Keratinocyte (primary cell): ENCODE data around the gene WDR41. TPM values are rescaled to one million over a fixed set of nuclear protein-coding genes. Genes with fewer than 3 reads are reported as not detected.

Experiments
- DNase-seq: peaks from one replicate; pipeline ENCODE4 v3.0.0-alpha.2; 2011; ENCODE audit warnings: low read depth, missing footprints, low spot score
- FAIRE-seq: peaks from 2 replicates; lab custom pipeline; 2011; peaks lifted over from hg19 to GRCh38; lab: Jason Lieb, UNC
- H2AFZ ChIP-seq: 2 replicates; pipeline ENCODE4 v1.6.0; 2012; ENCODE audit warnings: low read length, control low read depth, inconsistent platforms; ENCODE audit not compliant: control insufficient read depth
- H3K27ac ChIP-seq: 2 replicates; pipeline ENCODE4 v1.5.1; 2011; ENCODE audit warnings: low read length; ENCODE audit not compliant: control insufficient read depth, insufficient read depth
- H3K27me3 ChIP-seq: 3 replicates; pipeline ENCODE4 v1.6.0; 2011; ENCODE audit warnings: low read length; ENCODE audit not compliant: control insufficient read depth, insufficient read depth; ENCODE audit errors: extremely low read depth
- H3K36me3 ChIP-seq, 2 experiments: 2 replicates in 1 of 2; 3 replicates in 1 of 2; pipeline ENCODE4 v1.5.1; 2011; ENCODE audit warnings: low read length in 2 of 2, mild to moderate bottlenecking in 1 of 2; ENCODE audit not compliant: control insufficient read depth in 2 of 2, insufficient read depth in 2 of 2; ENCODE audit errors: extremely low read depth in 1 of 2
- H3K4me1 ChIP-seq: 3 replicates; pipeline ENCODE4 v1.5.1; 2011; ENCODE audit warnings: low read length; ENCODE audit not compliant: control insufficient read depth, insufficient read depth; ENCODE audit errors: extremely low read depth
- H3K4me2 ChIP-seq: 3 replicates; pipeline ENCODE4 v1.6.0; 2011; ENCODE audit warnings: low read depth, low read length; ENCODE audit not compliant: control insufficient read depth, insufficient read depth; ENCODE audit errors: extremely low read depth
- H3K4me3 ChIP-seq, 3 experiments: fragments of 200-600 bp in 1 of 3; sonication (generic) in 1 of 3; 2 replicates in 2 of 3; 3 replicates in 1 of 3; pipeline ENCODE4 v1.5.1; 2011 to 2016; ENCODE audit warnings: low read length in 3 of 3, mild to moderate bottlenecking in 3 of 3, control low read depth in 2 of 3, inconsistent platforms in 1 of 3, low read depth in 1 of 3, mixed read lengths in 1 of 3, mixed run types in 1 of 3, moderate library complexity in 1 of 3; ENCODE audit not compliant: control insufficient read depth in 2 of 3, insufficient read depth in 2 of 3; ENCODE audit errors: extremely low read depth in 1 of 3
- H3K79me2 ChIP-seq: 2 replicates; pipeline ENCODE4 v1.6.0; 2012; ENCODE audit warnings: low read length; ENCODE audit not compliant: control insufficient read depth, insufficient read depth
- H3K9ac ChIP-seq: 3 replicates; pipeline ENCODE4 v1.6.0; 2011; ENCODE audit warnings: low read length; ENCODE audit not compliant: control insufficient read depth, insufficient read depth; ENCODE audit errors: extremely low read depth
- H3K9me1 ChIP-seq: 3 replicates; pipeline ENCODE4 v1.6.0; 2011; ENCODE audit warnings: low read length; ENCODE audit not compliant: control insufficient read depth, insufficient read depth; ENCODE audit errors: extremely low read depth
- H3K9me3 ChIP-seq: 2 replicates; pipeline ENCODE4 v1.5.1; 2012; ENCODE audit warnings: low read depth, low read length; ENCODE audit not compliant: control insufficient read depth
- H4K20me1 ChIP-seq: 3 replicates; pipeline ENCODE4 v1.6.0; 2011; ENCODE audit warnings: low read length; ENCODE audit not compliant: control insufficient read depth, insufficient read depth; ENCODE audit errors: extremely low read depth
- CTCF ChIP-seq, 3 experiments: IDR thresholded peaks in 1 of 3; conservative IDR thresholded peaks in 1 of 3; optimal IDR thresholded peaks in 1 of 3; 2 replicates in 2 of 3; 3 replicates in 1 of 3; pipeline versions ENCODE3 to v1.5.1; 2011; ENCODE audit warnings: low read length in 3 of 3, mild to moderate bottlenecking in 3 of 3, moderate library complexity in 2 of 3, control low read depth in 1 of 3, inconsistent platforms in 1 of 3; ENCODE audit not compliant: insufficient read depth in 2 of 3; ENCODE audit errors: extremely low read depth in 1 of 3
- EZH2 ChIP-seq: IDR thresholded peaks from one replicate; pipeline ENCODE4 v1.6.1; 2012; ENCODE audit warnings: inconsistent platforms, mild to moderate bottlenecking, low read length, moderate library complexity
- dilution Hi-C: fragments of 300-500 bp; cut with MboI; formaldehyde crosslinking; loops from one replicate; pipeline ENCODE4 v1.7.0; 2020; ENCODE audit warnings: low sequenced_read_pairs; ENCODE audit not compliant: extremely low pct_ligation_motif_present
- polyA plus RNA-seq, 5 experiments: library from polyadenylated mRNA; depleted of rRNA in 3 of 5; stranded (reverse) in 3 of 5; stranded (forward) in 1 of 5; unstranded in 1 of 5; fragments of >200 nt; gene quantifications; 1 replicate in 1 of 5; 2 replicates in 3 of 5; 3 replicates in 1 of 5; pipeline versions ENCODE4 v1.2.1 to v1.2.3, GENCODE V29; 2011 to 2012; ENCODE audit warnings: missing spikeins in 2 of 5, low read depth in 1 of 5, low replicate concordance in 1 of 5

The WDR41 gene
- polyA plus RNA-seq, 1 donor (not counting 4 experiments of a cell fraction or from before 2014, with no cell fraction given) = 60.7 TPM

GRCh38 chr5:77438071-77438470, 54.0 kb downstream of the WDR41 start:
- no peaks in the 10 kb centered on the region for H3K9me1 ChIP-seq
- no peaks in the 10 kb centered on the region for H3K79me2 ChIP-seq
- H3K9ac ChIP-seq = no peak overlapping the region
- no peak for DNase-seq
- TF ChIP-seq EZH2 = no peak
- no peak for TF ChIP-seq CTCF (optimal IDR thresholded peaks at IDR 0.05 in 1 of 3, IDR thresholded peaks at IDR 0.05 in 1 of 3, conservative IDR thresholded peaks at IDR 0.05 in 1 of 3; ENCODE audit: extremely low read depth in 1 of 3, insufficient read depth in 2 of 3, low read length in 3 of 3)
- H4K20me1 ChIP-seq = no peaks in the 10 kb centered on the region
- dilution Hi-C loops = no loop called here
- H3K27ac ChIP-seq = no peak overlapping the region
- H3K4me2 ChIP-seq = no peak overlapping the region
- no peaks in the 10 kb centered on the region for H3K4me1 ChIP-seq
- H3K4me3 ChIP-seq = no peak overlapping the region
- peaks cover 5 to 9% of the 10 kb centered on the region in 2 experiments for H3K36me3 ChIP-seq
- FAIRE-seq = no peak
- H3K9me3 ChIP-seq = no peaks in the 10 kb centered on the region
- H2AFZ ChIP-seq = no peak overlapping the region
- no peaks in the 10 kb centered on the region for H3K27me3 ChIP-seq

GRCh38 chr5:77437194-77437593, 54.9 kb downstream of the WDR41 start:
- H3K27ac ChIP-seq = no peak overlapping the region
- H3K4me3 ChIP-seq = no peak overlapping the region
- no peak overlapping the region for H3K4me2 ChIP-seq
- H3K27me3 ChIP-seq = no peaks in the 10 kb centered on the region
- no peaks in the 10 kb centered on the region for H3K9me1 ChIP-seq
- TF ChIP-seq EZH2 (no peak), CTCF (optimal IDR thresholded peaks at IDR 0.05 in 1 of 3, IDR thresholded peaks at IDR 0.05 in 1 of 3, conservative IDR thresholded peaks at IDR 0.05 in 1 of 3; ENCODE audit: extremely low read depth in 1 of 3, insufficient read depth in 2 of 3, low read length in 3 of 3) (no peak)
- DNase-seq (no peak), FAIRE-seq (no peak)
- peaks cover 5 to 9% of the 10 kb centered on the region in 2 experiments for H3K36me3 ChIP-seq
- no peak overlapping the region for H3K9ac ChIP-seq
- H3K9me3 ChIP-seq = no peaks in the 10 kb centered on the region
- H3K79me2 ChIP-seq = no peaks in the 10 kb centered on the region
- dilution Hi-C loops = no loop called here
- no peaks in the 10 kb centered on the region for H4K20me1 ChIP-seq
- H3K4me1 ChIP-seq = no peaks in the 10 kb centered on the region
- H2AFZ ChIP-seq = no peak overlapping the region
